GM19467 (cell line): ENCODE results near the gene HTR2C.
"Not testable (repeated sequence)": the region's sequence is repeated elsewhere in the genome, so short reads cannot be mapped to it uniquely, and the experiment has no call there.

ENCODE experiments used
- ATAC-seq: cut with Tn5 transposase; IDR thresholded peaks from one replicate; pipeline ENCODE4 v1.9.1; 2021; ENCODE audit warnings: mild to moderate bottlenecking, moderate library complexity; ENCODE audit not compliant: unreplicated experiment

HTR2C gene

DNA sequence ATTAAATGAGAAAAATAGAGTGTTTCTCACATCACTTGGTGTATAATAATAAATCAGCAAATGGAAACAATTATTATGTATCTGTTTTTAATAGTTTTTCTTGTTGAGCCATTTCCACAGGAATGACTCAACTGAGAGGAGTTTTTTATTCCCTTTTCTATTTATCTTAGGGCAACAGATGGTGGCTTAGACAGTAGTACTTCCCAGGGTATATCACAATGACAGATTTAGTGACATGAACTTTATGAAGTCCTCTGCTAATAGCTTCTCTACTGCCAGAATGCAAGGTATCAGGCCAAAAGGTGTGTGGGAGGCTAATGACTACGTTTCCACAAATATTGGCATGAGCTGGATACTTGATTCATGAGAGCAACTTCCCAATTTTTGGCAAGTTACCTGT, 126.7 kb downstream of the HTR2C start:
- no peak for ATAC-seq

GRCh38 chrX:114712466-114712865, 128.6 kb downstream of the HTR2C start:
- no peak for ATAC-seq

GRCh38 chrX:114715096-114715495, 131.2 kb downstream of the HTR2C start:
- no peak for ATAC-seq

GRCh38 chrX:114717921-114718320, 134.0 kb downstream of the HTR2C start:
- no peak for ATAC-seq

DNA sequence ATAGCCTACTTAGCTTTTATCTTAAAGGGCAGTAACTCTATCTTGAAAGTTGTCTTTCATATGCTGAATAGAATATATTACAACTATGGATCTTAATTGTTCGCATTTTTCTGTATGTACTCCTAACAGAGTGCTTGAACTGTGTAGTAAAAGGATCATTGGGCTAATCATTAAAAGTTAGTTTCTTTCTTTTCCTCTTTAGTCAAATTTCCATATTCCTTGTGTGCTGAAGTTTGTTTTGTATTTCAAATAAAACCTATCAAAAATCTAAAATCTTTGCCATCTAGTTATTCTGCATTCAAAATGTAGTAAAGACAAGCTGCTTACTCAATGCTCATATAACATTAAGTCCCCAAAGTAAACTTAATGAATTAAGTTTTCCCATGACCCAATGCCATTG, 182.7 kb downstream of the HTR2C start:
- ATAC-seq: no peak

DNA sequence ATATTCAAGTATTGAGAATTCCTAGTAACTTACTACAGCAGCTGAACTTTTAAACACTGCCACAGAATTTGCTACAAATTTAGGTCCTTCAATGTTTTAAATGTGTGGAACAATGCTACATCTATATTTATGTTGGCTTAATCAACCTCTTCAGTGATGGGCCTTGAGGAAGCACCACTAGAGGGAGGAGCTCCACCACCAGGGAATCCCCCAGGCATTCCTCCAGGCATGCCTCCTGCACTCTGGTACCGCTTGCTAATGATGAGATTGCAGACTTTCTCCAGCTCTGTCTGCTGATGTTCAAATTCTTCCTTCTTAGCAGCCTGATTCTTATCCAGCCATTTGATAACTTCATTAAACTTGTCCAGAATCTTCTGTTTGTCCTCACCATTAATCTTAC, 190.8 kb downstream of the HTR2C start:
- ATAC-seq: no peak

DNA sequence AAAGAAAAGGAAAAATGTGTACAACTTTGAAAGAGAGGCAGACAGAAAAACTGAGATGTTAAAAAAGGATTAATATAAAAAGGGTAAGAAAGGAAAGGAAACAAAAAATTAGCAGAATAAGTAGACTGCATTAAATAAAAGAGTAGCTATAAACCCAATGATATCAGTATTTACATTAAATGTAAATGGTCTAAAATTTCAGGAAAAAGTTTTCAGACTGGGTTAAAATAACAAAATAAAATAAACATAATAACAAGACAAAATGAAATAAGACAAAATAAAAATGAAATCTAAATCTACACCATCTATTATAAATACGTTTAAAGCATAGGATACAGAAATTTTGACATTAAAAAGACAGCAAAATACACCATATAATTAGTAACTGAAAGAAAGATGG, 199.0 kb downstream of the HTR2C start:
- no peak for ATAC-seq

GRCh38 chrX:114787061-114787460, 203.2 kb downstream of the HTR2C start:
- no peak for ATAC-seq

- ATAC-seq: no peak
Measured at GRCh38 chrX:114797494-114797893, 213.6 kb downstream of the HTR2C start.

- no peak for ATAC-seq
Measured at GRCh38 chrX:114798907-114799306, 215.0 kb downstream of the HTR2C start.

DNA sequence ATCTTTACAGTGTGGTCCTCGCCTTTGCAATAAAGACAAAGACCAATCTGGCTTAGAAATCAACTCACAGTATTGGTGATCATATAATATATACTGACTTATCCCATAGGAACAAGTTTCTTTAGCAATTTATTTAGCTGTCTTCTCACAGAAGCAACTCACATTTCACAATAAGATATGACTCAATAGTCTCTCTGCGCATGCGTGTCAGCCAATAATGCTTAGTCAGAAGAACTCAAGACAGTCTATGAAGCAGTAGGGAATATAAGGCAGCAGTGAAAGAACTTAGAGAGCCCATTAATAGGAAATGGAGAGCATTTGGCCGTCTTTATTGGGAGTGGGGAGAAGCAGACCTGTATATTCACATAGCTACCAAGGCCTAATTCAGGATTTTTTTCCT, 216.8 kb downstream of the HTR2C start:
- ATAC-seq: no peak

- no peak for ATAC-seq
Measured at GRCh38 chrX:114819509-114819908, 235.6 kb downstream of the HTR2C start.

- no peak for ATAC-seq
Measured at GRCh38 chrX:114841051-114841450, 257.2 kb downstream of the HTR2C start.

- no peak for ATAC-seq
Measured at GRCh38 chrX:114842181-114842580, 258.3 kb downstream of the HTR2C start.

GRCh38 chrX:114889481-114889880, 305.6 kb downstream of the HTR2C start:
- no peak for ATAC-seq

DNA sequence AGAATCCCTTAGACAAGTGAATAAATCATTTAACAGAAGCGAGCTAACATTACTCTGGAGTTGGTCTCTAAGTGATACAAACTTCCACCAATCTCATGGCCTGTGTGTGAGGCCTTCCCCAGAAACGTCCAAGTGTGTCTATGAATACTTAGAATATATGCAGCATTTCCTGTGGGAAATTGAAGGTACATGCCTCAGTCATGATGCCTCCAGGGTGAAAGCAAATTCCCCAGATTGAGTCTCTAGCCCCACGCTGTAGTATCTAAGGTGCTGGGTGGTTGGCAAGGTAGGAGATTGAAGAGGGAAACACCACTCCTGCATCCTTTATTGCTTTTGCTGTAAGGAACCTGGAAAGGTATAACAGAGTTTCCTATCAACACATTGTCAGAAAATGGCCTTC, 319.7 kb downstream of the HTR2C start:
- ATAC-seq: no peak

GRCh38 chrX:114905251-114905650, 321.4 kb downstream of the HTR2C start:
- no peak for ATAC-seq

DNA sequence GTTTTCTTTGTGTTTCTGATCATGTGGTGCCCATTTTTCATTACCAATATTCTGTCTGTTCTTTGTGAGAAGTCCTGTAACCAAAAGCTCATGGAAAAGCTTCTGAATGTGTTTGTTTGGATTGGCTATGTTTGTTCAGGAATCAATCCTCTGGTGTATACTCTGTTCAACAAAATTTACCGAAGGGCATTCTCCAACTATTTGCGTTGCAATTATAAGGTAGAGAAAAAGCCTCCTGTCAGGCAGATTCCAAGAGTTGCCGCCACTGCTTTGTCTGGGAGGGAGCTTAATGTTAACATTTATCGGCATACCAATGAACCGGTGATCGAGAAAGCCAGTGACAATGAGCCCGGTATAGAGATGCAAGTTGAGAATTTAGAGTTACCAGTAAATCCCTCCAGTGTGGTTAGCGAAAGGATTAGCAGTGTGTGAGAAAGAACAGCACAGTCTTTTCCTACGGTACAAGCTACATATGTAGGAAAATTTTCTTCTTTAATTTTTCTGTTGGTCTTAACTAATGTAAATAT, 323.2 kb downstream of the HTR2C start:
- ATAC-seq: no peak

GRCh38 chrX:114924423-114924822, 340.5 kb downstream of the HTR2C start:
- no peak for ATAC-seq

DNA sequence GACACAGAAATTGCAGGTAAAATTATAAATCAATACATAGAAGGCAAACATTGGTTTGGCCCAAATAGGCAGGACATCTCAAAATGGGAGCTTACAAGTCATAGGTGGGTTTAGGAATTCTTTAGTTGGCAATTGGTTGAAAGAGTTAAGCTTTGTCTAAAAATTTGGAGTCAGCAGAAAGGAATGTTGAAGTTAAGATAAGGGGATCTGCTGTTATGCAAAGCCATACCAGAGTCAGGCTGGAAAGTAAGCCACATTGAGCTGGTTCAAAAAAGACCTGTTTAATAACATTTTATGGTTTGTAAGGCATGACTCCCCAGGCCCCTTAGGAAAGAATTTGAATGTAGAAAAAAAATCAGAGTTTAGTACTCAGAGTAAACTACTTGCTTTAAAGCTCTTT, 341.0 kb downstream of the HTR2C start:
- no peak for ATAC-seq

GRCh38 chrX:114930227-114930626, 346.3 kb downstream of the HTR2C start:
- no peak for ATAC-seq

DNA sequence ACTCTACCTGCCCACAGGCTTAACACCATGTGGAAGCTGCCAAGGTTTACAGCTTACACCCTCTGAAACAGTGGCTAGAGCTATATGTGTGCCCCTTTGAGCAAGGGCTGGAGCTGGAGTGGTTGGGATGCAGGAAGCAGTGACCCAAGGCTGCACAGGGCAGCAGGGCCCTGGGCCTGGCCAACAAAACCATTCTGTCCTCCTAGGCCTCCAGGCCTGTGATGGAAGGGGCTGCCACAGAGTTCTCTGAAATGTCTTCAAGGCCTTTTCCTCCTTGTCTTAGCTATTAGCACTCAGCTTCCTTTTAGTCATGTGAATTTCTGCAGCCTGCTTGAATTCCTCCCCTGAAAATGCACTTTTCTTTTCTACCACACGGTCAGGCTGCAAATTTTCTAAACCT, 348.7 kb downstream of the HTR2C start:
- no peak for ATAC-seq

DNA sequence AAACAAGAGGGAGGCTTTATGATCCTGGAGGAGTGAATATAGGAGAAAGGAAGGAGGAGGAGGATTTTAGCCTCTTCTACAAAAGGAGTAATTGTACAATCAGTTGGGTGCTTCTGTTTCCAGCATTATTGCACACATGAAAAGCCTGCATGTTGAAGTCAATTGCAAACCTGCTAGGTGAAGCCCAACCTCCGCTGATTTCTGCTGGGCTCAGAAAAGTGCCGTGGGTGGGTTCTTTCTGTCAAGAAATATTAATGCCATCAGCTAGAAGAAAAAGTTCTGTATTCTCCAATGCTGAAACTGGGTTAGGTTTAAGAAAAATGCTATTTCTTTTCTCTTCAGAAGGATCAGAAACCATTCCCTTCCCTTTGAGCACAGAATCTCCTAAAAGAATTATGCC, 349.4 kb downstream of the HTR2C start:
- not testable (repeated sequence) for ATAC-seq

DNA sequence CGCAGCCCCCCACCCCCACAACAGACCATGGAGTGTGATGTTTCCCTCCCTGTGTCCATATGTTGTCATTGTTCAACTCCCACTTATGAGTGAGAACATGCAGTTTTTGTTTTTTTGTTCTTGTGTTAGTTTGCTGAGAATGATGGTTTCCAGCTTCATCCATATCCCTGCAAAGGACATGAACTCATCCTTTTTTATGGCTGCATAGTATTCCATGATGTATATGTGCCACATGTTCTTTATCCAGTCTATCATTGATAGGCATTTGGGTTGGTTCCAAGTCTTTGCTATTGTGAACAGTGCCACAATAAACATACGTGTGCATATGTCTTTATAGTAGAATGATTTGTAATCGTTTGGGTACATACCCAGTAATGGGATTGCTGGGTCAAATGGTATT, 353.2 kb downstream of the HTR2C start:
- not testable (repeated sequence) for ATAC-seq
